Measurements from ENCODE around the gene BLOC1S3. TPM values are rescaled to one million over a fixed set of nuclear protein-coding genes. Genes with fewer than 3 reads are reported as not detected.

The BLOC1S3 gene
- total and polyA plus RNA-seq, 2 of the 13 experiments (the other 11 are each of a cell fraction or from before 2014, with no cell fraction given) = 4.3 to 4.8 TPM

GRCh38 chr19:45179072-45179891 is 698 bp downstream of the BLOC1S3 start (continued):
- no peak for TF ChIP-seq EEA1 (CRISPR knock-in tag; IDR thresholded peaks at IDR 0.05; ENCODE audit: borderline replicate concordance)
- TF ChIP-seq ZNF33B (CRISPR knock-in tag; IDR thresholded peaks at IDR 0.05) = no peak
- TF ChIP-seq CENPX (CRISPR knock-in tag; IDR thresholded peaks at IDR 0.05) = no peak
- TF ChIP-seq ZNF703 (CRISPR knock-in tag; IDR thresholded peaks at IDR 0.05; ENCODE audit: borderline replicate concordance) = no peak
- no peak for TF ChIP-seq SRSF4 (IDR thresholded peaks at IDR 0.05; ENCODE audit: low read depth, low read length, poor library complexity, severe bottlenecking)
- no peak for TF ChIP-seq ZNF513 (CRISPR knock-in tag; conservative IDR thresholded peaks at IDR 0.05)
- 0 out of 2 replicates have a peak, but pooled peaks have one; percentile 26 for TF ChIP-seq ZBTB7B (CRISPR knock-in tag; IDR thresholded peaks at IDR 0.05)
- TF ChIP-seq SRF (IDR thresholded peaks at IDR 0.05; ENCODE audit: low read depth, low read length) = no peak
- TF ChIP-seq POLR2AphosphoS2 (IDR thresholded peaks at IDR 0.05; ENCODE audit: low read depth, low read length) = no peak
- TF ChIP-seq RBAK (CRISPR knock-in tag; IDR thresholded peaks at IDR 0.05) = no peak
- no peak for TF ChIP-seq ARID2 (CRISPR knock-in tag; IDR thresholded peaks at IDR 0.05; ENCODE audit: borderline replicate concordance)
- TF ChIP-seq ZNF510 (CRISPR knock-in tag; IDR thresholded peaks at IDR 0.05; ENCODE audit: low read depth) = no peak
- 0 out of 2 replicates have a peak, but pooled peaks have one; percentile 22 for TF ChIP-seq ZNF724P (CRISPR knock-in tag; IDR thresholded peaks at IDR 0.05; ENCODE audit: borderline replicate concordance)
- no peak for TF ChIP-seq TSC22D2 (CRISPR knock-in tag; IDR thresholded peaks at IDR 0.05; ENCODE audit: borderline replicate concordance)
- peak; percentile 81 for TF ChIP-seq ZNF607 (CRISPR knock-in tag; IDR thresholded peaks at IDR 0.05; ENCODE audit: borderline replicate concordance)
- no peak for TF ChIP-seq ZBTB38 (CRISPR knock-in tag; IDR thresholded peaks at IDR 0.05)
- TF ChIP-seq CREB1 (IDR thresholded peaks at IDR 0.05) = no peak
- no peak for TF ChIP-seq CREB1 (CRISPR knock-in tag; IDR thresholded peaks at IDR 0.05)
- TF ChIP-seq MYPOP (CRISPR knock-in tag; IDR thresholded peaks at IDR 0.05) = no peak
- TF ChIP-seq JUNB (CRISPR knock-in tag; IDR thresholded peaks at IDR 0.05; ENCODE audit: borderline replicate concordance) = no peak
- no peak for TF ChIP-seq BRCA1 (CRISPR knock-in tag; IDR thresholded peaks at IDR 0.05)
- TF ChIP-seq NCOA1 (CRISPR knock-in tag; IDR thresholded peaks at IDR 0.05) = no peak
- no peak for TF ChIP-seq YEATS2 (CRISPR knock-in tag; IDR thresholded peaks at IDR 0.05; ENCODE audit: borderline replicate concordance)
- TF ChIP-seq, protein P1, sequence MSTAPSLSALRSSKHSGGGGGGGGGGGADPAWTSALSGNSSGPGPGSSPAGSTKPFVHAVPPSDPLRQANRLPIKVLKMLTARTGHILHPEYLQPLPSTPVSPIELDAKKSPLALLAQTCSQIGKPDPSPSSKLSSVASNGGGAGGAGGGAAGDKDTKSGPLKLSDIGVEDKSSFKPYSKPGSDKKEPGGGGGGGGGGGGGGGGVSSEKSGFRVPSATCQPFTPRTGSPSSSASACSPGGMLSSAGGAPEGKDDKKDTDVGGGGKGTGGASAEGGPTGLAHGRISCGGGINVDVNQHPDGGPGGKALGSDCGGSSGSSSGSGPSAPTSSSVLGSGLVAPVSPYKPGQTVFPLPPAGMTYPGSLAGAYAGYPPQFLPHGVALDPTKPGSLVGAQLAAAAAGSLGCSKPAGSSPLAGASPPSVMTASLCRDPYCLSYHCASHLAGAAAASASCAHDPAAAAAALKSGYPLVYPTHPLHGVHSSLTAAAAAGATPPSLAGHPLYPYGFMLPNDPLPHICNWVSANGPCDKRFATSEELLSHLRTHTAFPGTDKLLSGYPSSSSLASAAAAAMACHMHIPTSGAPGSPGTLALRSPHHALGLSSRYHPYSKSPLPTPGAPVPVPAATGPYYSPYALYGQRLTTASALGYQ (CRISPR knock-in tag; IDR thresholded peaks at IDR 0.05) = no peak
- TF ChIP-seq ZBTB43 (CRISPR knock-in tag; conservative IDR thresholded peaks at IDR 0.05) = no peak
- TF ChIP-seq HNRNPH1 (optimal IDR thresholded peaks at IDR 0.05; ENCODE audit: low read depth, low read length) = no peak

All from HepG2 (cell line).